Ascending aorta (tissue), 2 donors: Measurements from ENCODE around the gene TET2. TPM values are rescaled to one million over a fixed set of nuclear protein-coding genes. Genes with fewer than 3 reads are reported as not detected.

Source experiments
- DNase-seq, 2 donors: peaks; one replicate each; pipeline ENCODE4 v3.0.0-alpha.2; 2019; ENCODE audit warnings: low spot score in 2 of 2
- H3K27ac ChIP-seq, 2 donors: fragments of 200-600 bp; sonication (generic); one replicate each; pipeline ENCODE4 v1.5.1; 2016 to 2017; ENCODE audit warnings: mild to moderate bottlenecking in 1 of 2
- H3K27me3 ChIP-seq: fragments of 200-600 bp; sonication (generic); one replicate; pipeline ENCODE4 v1.5.1; 2017
- H3K36me3 ChIP-seq, 2 donors: fragments of 200-600 bp; sonication (generic); one replicate each; pipeline ENCODE4 v1.5.1; 2016
- H3K4me1 ChIP-seq, 2 donors: fragments of 200-600 bp; sonication (generic); one replicate each; pipeline ENCODE4 v1.5.1; 2016 to 2017; ENCODE audit warnings: mild to moderate bottlenecking in 1 of 2
- H3K4me3 ChIP-seq, 2 donors: fragments of 200-600 bp; sonication (generic); one replicate each; pipeline ENCODE4 v1.5.1; 2016 to 2017; ENCODE audit warnings: mild to moderate bottlenecking in 1 of 2
- H3K9me3 ChIP-seq, 2 donors: fragments of 200-600 bp; sonication (generic); one replicate each; pipeline ENCODE4 v1.5.1; 2016
- CTCF ChIP-seq, 3 experiments: fragments of 200-600 bp in 2 of 3; fragments of 450-650 bp in 1 of 3; sonication (generic) in 2 of 3; IDR thresholded peaks; one replicate each; pipeline ENCODE4 v1.5.1; 2016 to 2019; ENCODE audit warnings: antibody characterized with exemption in 3 of 3, mild to moderate bottlenecking in 1 of 3, moderate library complexity in 1 of 3
- intact Hi-C: fragments of 100-400 bp; cut with DNase I; formaldehyde crosslinking; loops from one replicate; pipeline ENCODE4 v1.15.1; 2023
- total RNA-seq: library from RNA; depleted of rRNA; stranded (reverse); fragments of >200 nt; gene quantifications from one replicate; pipeline ENCODE4 v1.1.0, GENCODE V29; 2016

The TET2 gene
- total RNA-seq, 1 donor from 2014 or later, result 14.8 TPM

- Histone ChIP-seq H3K36me3 (no peaks in the 10 kb centered on the region), H3K27me3 (no peaks in the 10 kb centered on the region), H3K4me3 (no peak overlapping the region), H3K9me3 (no peaks in the 10 kb centered on the region), H3K4me1 (peaks cover 2 to 18% of the 10 kb centered on the region in 2 donors), H3K27ac (peak overlapping the region; percentile 17 to 21)
- DNase-seq, result no peak
- TF ChIP-seq CTCF (IDR thresholded peaks at IDR 0.05), result no peak
- intact Hi-C loops, result loop anchor here (5.0 kb wide), 1 partner anchor 279 kb away; the partner anchor contains the start of gene PPA2
Observed at GRCh38 chr4:105193536-105193935, 46.9 kb downstream of the TET2 start.

- H3K27me3 ChIP-seq, result no peaks in the 10 kb centered on the region
- H3K36me3 ChIP-seq, result no peaks in the 10 kb centered on the region
- DNase-seq, result no peak
- intact Hi-C loops, result loop anchor here (5.0 kb wide), 1 partner anchor 278 kb away; the partner anchor contains the start of gene PPA2
- TF ChIP-seq CTCF (IDR thresholded peaks at IDR 0.05), result no peak
- no peaks in the 10 kb centered on the region for H3K9me3 ChIP-seq
- peaks cover 2 to 18% of the 10 kb centered on the region in 2 donors for H3K4me1 ChIP-seq
- peak overlapping the region in 1 of 2 donors; percentile 17 for H3K27ac ChIP-seq
- H3K4me3 ChIP-seq, result no peak overlapping the region
Observed at GRCh38 chr4:105194328-105195231, 47.9 kb downstream of the TET2 start.

- Histone ChIP-seq H3K4me1 (peaks cover 2 to 18% of the 10 kb centered on the region in 2 donors), H3K27me3 (no peaks in the 10 kb centered on the region), H3K36me3 (no peaks in the 10 kb centered on the region), H3K4me3 (no peak overlapping the region), H3K9me3 (no peaks in the 10 kb centered on the region), H3K27ac (no peak overlapping the region)
- peak in 1 of 3 experiments; percentile 9 for TF ChIP-seq CTCF (IDR thresholded peaks at IDR 0.05)
- DNase-seq, result no peak
- intact Hi-C loops, result no loop called here
Observed at GRCh38 chr4:105196523-105197145, 50.0 kb downstream of the TET2 start.

GRCh38 chr4:105197777-105198176, 51.1 kb downstream of the TET2 start:
- H3K27ac ChIP-seq, result no peak overlapping the region
- H3K27me3 ChIP-seq, result no peaks in the 10 kb centered on the region
- no peaks in the 10 kb centered on the region for H3K36me3 ChIP-seq
- intact Hi-C loops, result no loop called here
- peaks cover under 1 to 15% of the 10 kb centered on the region in 2 donors for H3K4me1 ChIP-seq
- no peak for TF ChIP-seq CTCF (IDR thresholded peaks at IDR 0.05)
- no peak overlapping the region for H3K4me3 ChIP-seq
- DNase-seq, result no peak
- H3K9me3 ChIP-seq, result no peaks in the 10 kb centered on the region

GRCh38 chr4:105198541-105198940, 51.9 kb downstream of the TET2 start:
- Histone ChIP-seq H3K36me3 (no peaks in the 10 kb centered on the region), H3K4me3 (no peak overlapping the region), H3K9me3 (no peaks in the 10 kb centered on the region), H3K27ac (no peak overlapping the region), H3K27me3 (no peaks in the 10 kb centered on the region), H3K4me1 (peaks cover 0 to 9% of the 10 kb centered on the region in 2 donors)
- intact Hi-C loops, result no loop called here
- no peak for DNase-seq
- TF ChIP-seq CTCF (IDR thresholded peaks at IDR 0.05), result no peak
